ENCODE results near the gene PNMA3. TPM values are rescaled to one million over a fixed set of nuclear protein-coding genes. Genes with fewer than 3 reads are reported as not detected.

PNMA3 gene
- total and polyA plus RNA-seq, 2 experiments from 2014 or later, result 2.5 to 8.5 TPM

DNA sequence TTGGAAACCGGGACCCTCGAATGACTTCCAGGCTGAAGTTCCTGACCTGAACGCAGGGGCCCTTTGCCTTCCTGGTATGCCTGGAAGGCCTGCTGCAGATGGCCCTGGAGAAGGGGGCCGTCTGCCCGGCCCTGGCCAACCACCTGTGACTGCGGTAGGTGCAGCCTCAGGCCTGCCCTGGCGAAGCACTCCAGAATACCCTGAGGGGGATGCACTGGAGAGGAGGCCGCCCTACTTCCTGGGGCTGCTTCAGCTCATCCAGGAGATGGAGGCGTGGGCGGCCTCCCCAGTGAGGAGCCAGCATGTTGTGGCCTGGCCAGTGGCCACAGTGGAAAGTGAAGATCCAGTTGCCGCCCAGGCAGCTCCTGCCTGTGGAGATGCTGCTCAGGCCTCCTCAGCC lies 26.4 kb upstream of the PNMA3 start:
- Histone ChIP-seq H3K4me2 (no peak overlapping the region), H4K20me1 (replicated peaks; ENCODE audit: insufficient read depth) (no peaks in the 10 kb centered on the region), H3K4me3 (no peak overlapping the region), H3K4me1 (ENCODE audit: insufficient read depth) (no peaks in the 10 kb centered on the region), H3K79me2 (replicated peaks; ENCODE audit: insufficient read depth) (no peaks in the 10 kb centered on the region), H3K9me2 (ENCODE audit: insufficient read depth) (no peaks in the 10 kb centered on the region), H3K27me3 (ENCODE audit: insufficient read depth) (no peaks in the 10 kb centered on the region), H3F3A (replicated peaks; ENCODE audit: low read depth) (no peaks in the 10 kb centered on the region), H3K36me3 (ENCODE audit: insufficient read depth) (no peaks in the 10 kb centered on the region), H2AFZ (no peak overlapping the region), H3K27ac (ENCODE audit: low read depth) (no peak overlapping the region)
- no peak for DNase-seq (ENCODE audit: low spot score)
- Mint-ChIP-seq H3K4me3 (no peak overlapping the region), H3K9me3 (no peaks in the 10 kb centered on the region; the same call in 2 of the 3 replicates), H3K27ac (no peak overlapping the region), H3K36me3 (ENCODE audit: low read depth) (no peaks in the 10 kb centered on the region), H3K27me3 (ENCODE audit: insufficient read depth, low read depth, poor library complexity) (peaks cover 4% of the 10 kb centered on the region), H3K4me1 (no peaks in the 10 kb centered on the region)
- TF ChIP-seq NANOG (IDR thresholded peaks at IDR 0.05; ENCODE audit: borderline replicate concordance) (no peak), ZNF331 (CRISPR knock-in tag; IDR thresholded peaks at IDR 0.05; ENCODE audit: low read depth) (no peak), CREB1 (CRISPR knock-in tag; IDR thresholded peaks at IDR 0.05; ENCODE audit: low read depth) (no peak), EZH2 (IDR thresholded peaks at IDR 0.05; ENCODE audit: low read depth, unreplicated experiment) (no peak), STAT1 (IDR thresholded peaks at IDR 0.05; ENCODE audit: unreplicated experiment) (no peak), POLR2AphosphoS5 (IDR thresholded peaks at IDR 0.05; ENCODE audit: low read depth) (no peak), ZNF114 (CRISPR knock-in tag; IDR thresholded peaks at IDR 0.05) (no peak), JUNB (IDR thresholded peaks at IDR 0.05; ENCODE audit: unreplicated experiment) (no peak), EZH2phosphoT487 (IDR thresholded peaks at IDR 0.05; ENCODE audit: unreplicated experiment) (no peak)
- TF ChIP-seq, protein P1, sequence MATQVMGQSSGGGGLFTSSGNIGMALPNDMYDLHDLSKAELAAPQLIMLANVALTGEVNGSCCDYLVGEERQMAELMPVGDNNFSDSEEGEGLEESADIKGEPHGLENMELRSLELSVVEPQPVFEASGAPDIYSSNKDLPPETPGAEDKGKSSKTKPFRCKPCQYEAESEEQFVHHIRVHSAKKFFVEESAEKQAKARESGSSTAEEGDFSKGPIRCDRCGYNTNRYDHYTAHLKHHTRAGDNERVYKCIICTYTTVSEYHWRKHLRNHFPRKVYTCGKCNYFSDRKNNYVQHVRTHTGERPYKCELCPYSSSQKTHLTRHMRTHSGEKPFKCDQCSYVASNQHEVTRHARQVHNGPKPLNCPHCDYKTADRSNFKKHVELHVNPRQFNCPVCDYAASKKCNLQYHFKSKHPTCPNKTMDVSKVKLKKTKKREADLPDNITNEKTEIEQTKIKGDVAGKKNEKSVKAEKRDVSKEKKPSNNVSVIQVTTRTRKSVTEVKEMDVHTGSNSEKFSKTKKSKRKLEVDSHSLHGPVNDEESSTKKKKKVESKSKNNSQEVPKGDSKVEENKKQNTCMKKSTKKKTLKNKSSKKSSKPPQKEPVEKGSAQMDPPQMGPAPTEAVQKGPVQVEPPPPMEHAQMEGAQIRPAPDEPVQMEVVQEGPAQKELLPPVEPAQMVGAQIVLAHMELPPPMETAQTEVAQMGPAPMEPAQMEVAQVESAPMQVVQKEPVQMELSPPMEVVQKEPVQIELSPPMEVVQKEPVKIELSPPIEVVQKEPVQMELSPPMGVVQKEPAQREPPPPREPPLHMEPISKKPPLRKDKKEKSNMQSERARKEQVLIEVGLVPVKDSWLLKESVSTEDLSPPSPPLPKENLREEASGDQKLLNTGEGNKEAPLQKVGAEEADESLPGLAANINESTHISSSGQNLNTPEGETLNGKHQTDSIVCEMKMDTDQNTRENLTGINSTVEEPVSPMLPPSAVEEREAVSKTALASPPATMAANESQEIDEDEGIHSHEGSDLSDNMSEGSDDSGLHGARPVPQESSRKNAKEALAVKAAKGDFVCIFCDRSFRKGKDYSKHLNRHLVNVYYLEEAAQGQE (IDR thresholded peaks at IDR 0.05; ENCODE audit: unreplicated experiment), result no peak
- TF ChIP-seq, protein P2, sequence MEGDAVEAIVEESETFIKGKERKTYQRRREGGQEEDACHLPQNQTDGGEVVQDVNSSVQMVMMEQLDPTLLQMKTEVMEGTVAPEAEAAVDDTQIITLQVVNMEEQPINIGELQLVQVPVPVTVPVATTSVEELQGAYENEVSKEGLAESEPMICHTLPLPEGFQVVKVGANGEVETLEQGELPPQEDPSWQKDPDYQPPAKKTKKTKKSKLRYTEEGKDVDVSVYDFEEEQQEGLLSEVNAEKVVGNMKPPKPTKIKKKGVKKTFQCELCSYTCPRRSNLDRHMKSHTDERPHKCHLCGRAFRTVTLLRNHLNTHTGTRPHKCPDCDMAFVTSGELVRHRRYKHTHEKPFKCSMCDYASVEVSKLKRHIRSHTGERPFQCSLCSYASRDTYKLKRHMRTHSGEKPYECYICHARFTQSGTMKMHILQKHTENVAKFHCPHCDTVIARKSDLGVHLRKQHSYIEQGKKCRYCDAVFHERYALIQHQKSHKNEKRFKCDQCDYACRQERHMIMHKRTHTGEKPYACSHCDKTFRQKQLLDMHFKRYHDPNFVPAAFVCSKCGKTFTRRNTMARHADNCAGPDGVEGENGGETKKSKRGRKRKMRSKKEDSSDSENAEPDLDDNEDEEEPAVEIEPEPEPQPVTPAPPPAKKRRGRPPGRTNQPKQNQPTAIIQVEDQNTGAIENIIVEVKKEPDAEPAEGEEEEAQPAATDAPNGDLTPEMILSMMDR (conservative IDR thresholded peaks at IDR 0.05; ENCODE audit: low read depth in 2 of 2), result no peak
- TF ChIP-seq, protein P3, sequence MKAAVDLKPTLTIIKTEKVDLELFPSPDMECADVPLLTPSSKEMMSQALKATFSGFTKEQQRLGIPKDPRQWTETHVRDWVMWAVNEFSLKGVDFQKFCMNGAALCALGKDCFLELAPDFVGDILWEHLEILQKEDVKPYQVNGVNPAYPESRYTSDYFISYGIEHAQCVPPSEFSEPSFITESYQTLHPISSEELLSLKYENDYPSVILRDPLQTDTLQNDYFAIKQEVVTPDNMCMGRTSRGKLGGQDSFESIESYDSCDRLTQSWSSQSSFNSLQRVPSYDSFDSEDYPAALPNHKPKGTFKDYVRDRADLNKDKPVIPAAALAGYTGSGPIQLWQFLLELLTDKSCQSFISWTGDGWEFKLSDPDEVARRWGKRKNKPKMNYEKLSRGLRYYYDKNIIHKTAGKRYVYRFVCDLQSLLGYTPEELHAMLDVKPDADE (IDR thresholded peaks at IDR 0.05), result no peak
- TF ChIP-seq, protein P4, sequence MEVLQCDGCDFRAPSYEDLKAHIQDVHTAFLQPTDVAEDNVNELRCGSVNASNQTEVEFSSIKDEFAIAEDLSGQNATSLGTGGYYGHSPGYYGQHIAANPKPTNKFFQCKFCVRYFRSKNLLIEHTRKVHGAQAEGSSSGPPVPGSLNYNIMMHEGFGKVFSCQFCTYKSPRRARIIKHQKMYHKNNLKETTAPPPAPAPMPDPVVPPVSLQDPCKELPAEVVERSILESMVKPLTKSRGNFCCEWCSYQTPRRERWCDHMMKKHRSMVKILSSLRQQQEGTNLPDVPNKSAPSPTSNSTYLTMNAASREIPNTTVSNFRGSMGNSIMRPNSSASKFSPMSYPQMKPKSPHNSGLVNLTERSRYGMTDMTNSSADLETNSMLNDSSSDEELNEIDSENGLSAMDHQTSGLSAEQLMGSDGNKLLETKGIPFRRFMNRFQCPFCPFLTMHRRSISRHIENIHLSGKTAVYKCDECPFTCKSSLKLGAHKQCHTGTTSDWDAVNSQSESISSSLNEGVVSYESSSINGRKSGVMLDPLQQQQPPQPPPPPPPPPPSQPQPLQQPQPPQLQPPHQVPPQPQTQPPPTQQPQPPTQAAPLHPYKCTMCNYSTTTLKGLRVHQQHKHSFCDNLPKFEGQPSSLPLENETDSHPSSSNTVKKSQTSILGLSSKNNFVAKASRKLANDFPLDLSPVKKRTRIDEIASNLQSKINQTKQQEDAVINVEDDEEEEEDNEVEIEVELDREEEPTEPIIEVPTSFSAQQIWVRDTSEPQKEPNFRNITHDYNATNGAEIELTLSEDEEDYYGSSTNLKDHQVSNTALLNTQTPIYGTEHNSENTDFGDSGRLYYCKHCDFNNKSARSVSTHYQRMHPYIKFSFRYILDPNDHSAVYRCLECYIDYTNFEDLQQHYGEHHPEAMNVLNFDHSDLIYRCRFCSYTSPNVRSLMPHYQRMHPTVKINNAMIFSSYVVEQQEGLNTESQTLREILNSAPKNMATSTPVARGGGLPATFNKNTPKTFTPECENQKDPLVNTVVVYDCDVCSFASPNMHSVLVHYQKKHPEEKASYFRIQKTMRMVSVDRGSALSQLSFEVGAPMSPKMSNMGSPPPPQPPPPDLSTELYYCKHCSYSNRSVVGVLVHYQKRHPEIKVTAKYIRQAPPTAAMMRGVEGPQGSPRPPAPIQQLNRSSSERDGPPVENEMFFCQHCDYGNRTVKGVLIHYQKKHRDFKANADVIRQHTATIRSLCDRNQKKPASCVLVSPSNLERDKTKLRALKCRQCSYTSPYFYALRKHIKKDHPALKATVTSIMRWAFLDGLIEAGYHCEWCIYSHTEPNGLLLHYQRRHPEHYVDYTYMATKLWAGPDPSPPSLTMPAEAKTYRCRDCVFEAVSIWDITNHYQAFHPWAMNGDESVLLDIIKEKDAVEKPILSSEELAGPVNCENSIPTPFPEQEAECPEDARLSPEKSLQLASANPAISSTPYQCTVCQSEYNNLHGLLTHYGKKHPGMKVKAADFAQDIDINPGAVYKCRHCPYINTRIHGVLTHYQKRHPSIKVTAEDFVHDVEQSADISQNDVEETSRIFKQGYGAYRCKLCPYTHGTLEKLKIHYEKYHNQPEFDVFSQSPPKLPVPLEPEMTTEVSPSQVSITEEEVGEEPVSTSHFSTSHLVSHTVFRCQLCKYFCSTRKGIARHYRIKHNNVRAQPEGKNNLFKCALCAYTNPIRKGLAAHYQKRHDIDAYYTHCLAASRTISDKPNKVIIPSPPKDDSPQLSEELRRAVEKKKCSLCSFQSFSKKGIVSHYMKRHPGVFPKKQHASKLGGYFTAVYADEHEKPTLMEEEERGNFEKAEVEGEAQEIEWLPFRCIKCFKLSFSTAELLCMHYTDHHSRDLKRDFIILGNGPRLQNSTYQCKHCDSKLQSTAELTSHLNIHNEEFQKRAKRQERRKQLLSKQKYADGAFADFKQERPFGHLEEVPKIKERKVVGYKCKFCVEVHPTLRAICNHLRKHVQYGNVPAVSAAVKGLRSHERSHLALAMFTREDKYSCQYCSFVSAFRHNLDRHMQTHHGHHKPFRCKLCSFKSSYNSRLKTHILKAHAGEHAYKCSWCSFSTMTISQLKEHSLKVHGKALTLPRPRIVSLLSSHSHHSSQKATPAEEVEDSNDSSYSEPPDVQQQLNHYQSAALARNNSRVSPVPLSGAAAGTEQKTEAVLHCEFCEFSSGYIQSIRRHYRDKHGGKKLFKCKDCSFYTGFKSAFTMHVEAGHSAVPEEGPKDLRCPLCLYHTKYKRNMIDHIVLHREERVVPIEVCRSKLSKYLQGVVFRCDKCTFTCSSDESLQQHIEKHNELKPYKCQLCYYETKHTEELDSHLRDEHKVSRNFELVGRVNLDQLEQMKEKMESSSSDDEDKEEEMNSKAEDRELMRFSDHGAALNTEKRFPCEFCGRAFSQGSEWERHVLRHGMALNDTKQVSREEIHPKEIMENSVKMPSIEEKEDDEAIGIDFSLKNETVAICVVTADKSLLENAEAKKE (CRISPR knock-in tag; IDR thresholded peaks at IDR 0.05), result no peak
- no peak for ATAC-seq

All from GM23338 (cell line).